Neural cell (in vitro differentiated cells): ENCODE measurements around the gene BMP4. TPM values are rescaled to one million over a fixed set of nuclear protein-coding genes. Genes with fewer than 3 reads are reported as not detected.

Source experiments
- H2AFZ ChIP-seq: fragments of 200-600, 300-800 bp; sonication (generic), shearing (Covaris generic); 2 replicates; pipeline ENCODE4 v1.6.0; 2014; ENCODE audit warnings: low read depth, mild to moderate bottlenecking, antibody characterized with exemption, low read length, moderate library complexity
- H3F3A ChIP-seq: fragments of 200-600 bp; shearing (Covaris generic); 2 replicates; pipeline ENCODE4 v1.6.1; 2016; ENCODE audit warnings: mild to moderate bottlenecking, moderate library complexity, mixed read lengths, antibody characterized with exemption, low read length; ENCODE audit not compliant: insufficient read depth, poor library complexity, severe bottlenecking
- H3K27ac ChIP-seq: fragments of 200-600, 300-800 bp; sonication (generic), shearing (Covaris generic); 2 replicates; pipeline ENCODE4 v1.5.1; 2014; ENCODE audit warnings: mild to moderate bottlenecking, low read length, moderate library complexity
- H3K27me3 ChIP-seq: fragments of 300-800, 200-600 bp; sonication (generic), shearing (Covaris generic); 2 replicates; pipeline ENCODE4 v1.6.0; 2014; ENCODE audit warnings: mild to moderate bottlenecking, low read depth, low read length, moderate library complexity; ENCODE audit not compliant: insufficient read depth
- H3K36me3 ChIP-seq: fragments of 300-800, 200-600 bp; sonication (generic), shearing (Covaris generic); 2 replicates; pipeline ENCODE4 v1.5.1; 2014; ENCODE audit warnings: mild to moderate bottlenecking, antibody characterized with exemption, low read length, moderate library complexity; ENCODE audit not compliant: insufficient read depth
- H3K4me2 ChIP-seq: fragments of 300-800, 200-600 bp; sonication (generic), shearing (Covaris generic); 2 replicates; pipeline ENCODE4 v1.6.0; 2014; ENCODE audit warnings: mild to moderate bottlenecking, low read length
- H3K4me3 ChIP-seq: fragments of 300-800, 200-600 bp; sonication (generic), shearing (Covaris generic); 2 replicates; pipeline ENCODE4 v1.5.1; 2014; ENCODE audit warnings: mild to moderate bottlenecking, low read length, moderate library complexity
- H3K79me2 ChIP-seq: fragments of 200-600 bp; shearing (Covaris generic); replicated peaks from 2 replicates; pipeline ENCODE4 v1.6.0; 2014; ENCODE audit warnings: mild to moderate bottlenecking, low read length, moderate library complexity; ENCODE audit not compliant: insufficient read depth
- H3K9ac ChIP-seq: fragments of 300-800, 200-600 bp; sonication (generic), shearing (Covaris generic); 2 replicates; pipeline ENCODE4 v1.6.1; 2016; ENCODE audit warnings: mild to moderate bottlenecking, low read length, mixed read lengths
- H3K9me2 ChIP-seq: fragments of 200-600 bp; shearing (Covaris generic); 2 replicates; pipeline ENCODE4 v1.6.1; 2016; ENCODE audit warnings: mild to moderate bottlenecking, low read length, mixed read lengths; ENCODE audit not compliant: insufficient read depth
- H3K9me3 ChIP-seq: fragments of 200-600, 300-800 bp; sonication (generic), shearing (Covaris generic); 2 replicates; pipeline ENCODE4 v1.6.1; 2016; ENCODE audit warnings: mild to moderate bottlenecking, mixed run types, low read length, moderate library complexity, mixed read lengths
- H4K20me1 ChIP-seq: fragments of 200-600 bp; shearing (Covaris generic); 2 replicates; pipeline ENCODE4 v1.6.1; 2016; ENCODE audit warnings: mild to moderate bottlenecking, mixed run types; ENCODE audit not compliant: insufficient read depth
- CTCF ChIP-seq: fragments of 450-650 bp; IDR thresholded peaks from 2 replicates; pipeline ENCODE4 v1.5.1; 2014; ENCODE audit warnings: antibody characterized with exemption, mild to moderate bottlenecking, moderate library complexity; ENCODE audit not compliant: poor library complexity, severe bottlenecking
- EP300 ChIP-seq: fragments of 450-650 bp; conservative IDR thresholded peaks from 2 replicates; pipeline ENCODE4 v1.6.1; 2014; ENCODE audit warnings: antibody characterized with exemption, mild to moderate bottlenecking, moderate library complexity; ENCODE audit not compliant: poor library complexity, severe bottlenecking
- EZH2 ChIP-seq: fragments of 200-600, 300-800 bp; shearing (Covaris generic), sonication (generic); IDR thresholded peaks from 2 replicates; pipeline ENCODE4 v1.6.1; 2014; ENCODE audit warnings: antibody characterized with exemption, low read length, borderline replicate concordance, mild to moderate bottlenecking; ENCODE audit not compliant: insufficient read depth, poor library complexity, severe bottlenecking
- MXI1 ChIP-seq: fragments of 450-650 bp; conservative IDR thresholded peaks from 2 replicates; pipeline ENCODE4 v1.6.1; 2014; ENCODE audit warnings: antibody characterized with exemption, mild to moderate bottlenecking; ENCODE audit not compliant: poor library complexity, severe bottlenecking
- POLR2AphosphoS5 ChIP-seq: IDR thresholded peaks from 2 replicates; pipeline ENCODE4 v1.6.1; 2012
- RAD21 ChIP-seq: fragments of 450-650 bp; conservative IDR thresholded peaks from 2 replicates; pipeline ENCODE4 v1.6.1; 2014; ENCODE audit warnings: antibody characterized with exemption, mild to moderate bottlenecking, moderate library complexity
- REST ChIP-seq: IDR thresholded peaks from 2 replicates; pipeline ENCODE4 v1.6.1; 2012; ENCODE audit warnings: borderline replicate concordance
- SMC3 ChIP-seq: fragments of 450-650 bp; conservative IDR thresholded peaks from 2 replicates; pipeline ENCODE4 v1.6.1; 2014; ENCODE audit warnings: antibody characterized with exemption, mild to moderate bottlenecking, moderate library complexity; ENCODE audit not compliant: poor library complexity
- TAF1 ChIP-seq: IDR thresholded peaks from 2 replicates; pipeline ENCODE4 v1.6.1; 2012; ENCODE audit warnings: low read depth
- polyA plus RNA-seq: library from polyadenylated mRNA; depleted of rRNA; stranded (reverse); fragments of >200 nt; gene quantifications from 2 replicates; pipeline ENCODE4 v1.2.3, GENCODE V29; 2014

The BMP4 gene
- polyA plus RNA-seq, 1 donor from 2014 or later, result 2.5 TPM

GRCh38 chr14:53908416-53908815 lies 48.2 kb downstream of the BMP4 start:
- no peak overlapping the region for H3K4me2 ChIP-seq
- no peaks in the 10 kb centered on the region for H3K27me3 ChIP-seq
- H3K36me3 ChIP-seq, result no peaks in the 10 kb centered on the region
- H3K27ac ChIP-seq, result no peak overlapping the region
- H3K9ac ChIP-seq, result no peak overlapping the region
- no peak overlapping the region for H2AFZ ChIP-seq
- H3F3A ChIP-seq, result no peaks in the 10 kb centered on the region
- no peaks in the 10 kb centered on the region for H3K9me3 ChIP-seq
- H3K79me2 ChIP-seq, result no peaks in the 10 kb centered on the region
- no peak overlapping the region for H3K4me3 ChIP-seq
- no peak for TF ChIP-seq RAD21
- no peak for TF ChIP-seq TAF1
- TF ChIP-seq MXI1, result no peak
- no peak for TF ChIP-seq SMC3
- no peak for TF ChIP-seq EZH2
- no peak for TF ChIP-seq CTCF
- TF ChIP-seq POLR2AphosphoS5, result no peak
- TF ChIP-seq REST, result no peak
- TF ChIP-seq EP300, result no peak
- no peaks in the 10 kb centered on the region for H4K20me1 ChIP-seq
- no peaks in the 10 kb centered on the region for H3K9me2 ChIP-seq

- Histone ChIP-seq H3K36me3 (no peaks in the 10 kb centered on the region), H3K27me3 (no peaks in the 10 kb centered on the region), H3K9ac (no peak overlapping the region), H3K9me3 (no peaks in the 10 kb centered on the region), H3K79me2 (no peaks in the 10 kb centered on the region), H3F3A (no peaks in the 10 kb centered on the region), H3K4me2 (no peak overlapping the region), H3K27ac (no peak overlapping the region), H3K9me2 (no peaks in the 10 kb centered on the region), H3K4me3 (no peak overlapping the region), H4K20me1 (no peaks in the 10 kb centered on the region), H2AFZ (no peak overlapping the region)
- TF ChIP-seq REST, result no peak
- no peak for TF ChIP-seq SMC3
Measured at GRCh38 chr14:53902307-53902706, 54.3 kb downstream of the BMP4 start.
